DND-41 (cell line): Measurements from ENCODE around the gene SLC25A6.

Experiments
- EZH2 ChIP-seq: IDR thresholded peaks from 3 replicates; pipeline ENCODE4 v1.6.1; 2012; ENCODE audit warnings: borderline replicate concordance, low read depth, mild to moderate bottlenecking, moderate library complexity, low read length, inconsistent platforms; ENCODE audit not compliant: severe bottlenecking
- TF ChIP-seq, protein P1 (sequence below): IDR thresholded peaks from 2 replicates; pipeline ENCODE4 v1.5.1; 2012; ENCODE audit warnings: borderline replicate concordance, low read length, moderate library complexity, mild to moderate bottlenecking; ENCODE audit not compliant: poor library complexity, severe bottlenecking; ENCODE audit errors: extremely low read depth

DNA sequence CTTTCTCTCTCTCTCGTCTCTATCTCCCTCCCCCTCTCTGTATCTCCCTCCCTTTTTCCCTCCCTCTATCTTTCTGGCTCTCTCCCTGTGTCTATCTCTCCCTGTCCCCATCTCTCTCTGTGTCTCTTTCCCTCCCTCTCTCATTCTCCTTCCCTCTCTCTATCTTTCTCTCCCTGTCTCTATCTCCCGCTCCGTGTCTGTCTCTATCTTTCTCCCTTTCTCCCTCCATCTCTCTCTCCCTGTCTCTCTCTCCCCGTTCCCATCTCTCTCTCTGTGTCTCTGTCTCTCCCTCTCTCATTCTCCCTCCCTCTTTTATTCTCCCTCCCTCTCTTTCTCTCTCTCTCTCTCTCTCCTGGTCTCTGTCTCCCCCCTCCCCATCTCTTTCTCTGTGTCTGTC lies 32.4 kb downstream of the SLC25A6 start:
- TF ChIP-seq, protein P1, sequence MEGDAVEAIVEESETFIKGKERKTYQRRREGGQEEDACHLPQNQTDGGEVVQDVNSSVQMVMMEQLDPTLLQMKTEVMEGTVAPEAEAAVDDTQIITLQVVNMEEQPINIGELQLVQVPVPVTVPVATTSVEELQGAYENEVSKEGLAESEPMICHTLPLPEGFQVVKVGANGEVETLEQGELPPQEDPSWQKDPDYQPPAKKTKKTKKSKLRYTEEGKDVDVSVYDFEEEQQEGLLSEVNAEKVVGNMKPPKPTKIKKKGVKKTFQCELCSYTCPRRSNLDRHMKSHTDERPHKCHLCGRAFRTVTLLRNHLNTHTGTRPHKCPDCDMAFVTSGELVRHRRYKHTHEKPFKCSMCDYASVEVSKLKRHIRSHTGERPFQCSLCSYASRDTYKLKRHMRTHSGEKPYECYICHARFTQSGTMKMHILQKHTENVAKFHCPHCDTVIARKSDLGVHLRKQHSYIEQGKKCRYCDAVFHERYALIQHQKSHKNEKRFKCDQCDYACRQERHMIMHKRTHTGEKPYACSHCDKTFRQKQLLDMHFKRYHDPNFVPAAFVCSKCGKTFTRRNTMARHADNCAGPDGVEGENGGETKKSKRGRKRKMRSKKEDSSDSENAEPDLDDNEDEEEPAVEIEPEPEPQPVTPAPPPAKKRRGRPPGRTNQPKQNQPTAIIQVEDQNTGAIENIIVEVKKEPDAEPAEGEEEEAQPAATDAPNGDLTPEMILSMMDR, result no peak
- TF ChIP-seq EZH2, result no peak
